BLaER1 treated with 17β-estradiol and CSF1 and Interleukin-3, amounts not matched to agents 10 nM and 100 nM (cell line): ENCODE measurements around the gene BRD1.
A peak's percentile ranks its signal among the peaks of the same experiment; 100 is the strongest.

Experiments
- H3K27ac ChIP-seq, 11 experiments: shearing (Covaris generic); formaldehyde crosslinking; 2 replicates each; pipeline ENCODE4 v1.8.1; 2022
- H3K27me3 ChIP-seq, 11 experiments: shearing (Covaris generic); formaldehyde crosslinking; 2 replicates each; pipeline ENCODE4 v1.8.1; 2022
- H3K36me3 ChIP-seq, 11 experiments: shearing (Covaris generic); formaldehyde crosslinking; 2 replicates each; pipeline ENCODE4 v1.8.1; 2022
- H3K4me1 ChIP-seq, 10 experiments: shearing (Covaris generic); formaldehyde crosslinking; 2 replicates each; pipeline ENCODE4 v1.8.1; 2022
- H3K4me2 ChIP-seq, 11 experiments: shearing (Covaris generic); formaldehyde crosslinking; 2 replicates each; pipeline ENCODE4 v1.8.1; 2022
- H3K4me3 ChIP-seq, 10 experiments: shearing (Covaris generic); formaldehyde crosslinking; 2 replicates each; pipeline ENCODE4 v1.8.1; 2022
- H3K9ac ChIP-seq, 11 experiments: shearing (Covaris generic); formaldehyde crosslinking; 2 replicates each; pipeline ENCODE4 v1.8.1; 2022
- H3K9me3 ChIP-seq, 11 experiments: shearing (Covaris generic); formaldehyde crosslinking; replicated peaks in 1 of 11; 2 replicates each; pipeline ENCODE4 v1.8.1; 2022
- H4K20me1 ChIP-seq, 11 experiments: shearing (Covaris generic); formaldehyde crosslinking; 2 replicates each; pipeline ENCODE4 v1.8.1; 2022
- Cebpa-rat ChIP-seq, 11 experiments: shearing (Covaris generic); IDR thresholded peaks; 2 replicates each; pipeline ENCODE4 v1.8.1; 2022

Gene BRD1

DNA sequence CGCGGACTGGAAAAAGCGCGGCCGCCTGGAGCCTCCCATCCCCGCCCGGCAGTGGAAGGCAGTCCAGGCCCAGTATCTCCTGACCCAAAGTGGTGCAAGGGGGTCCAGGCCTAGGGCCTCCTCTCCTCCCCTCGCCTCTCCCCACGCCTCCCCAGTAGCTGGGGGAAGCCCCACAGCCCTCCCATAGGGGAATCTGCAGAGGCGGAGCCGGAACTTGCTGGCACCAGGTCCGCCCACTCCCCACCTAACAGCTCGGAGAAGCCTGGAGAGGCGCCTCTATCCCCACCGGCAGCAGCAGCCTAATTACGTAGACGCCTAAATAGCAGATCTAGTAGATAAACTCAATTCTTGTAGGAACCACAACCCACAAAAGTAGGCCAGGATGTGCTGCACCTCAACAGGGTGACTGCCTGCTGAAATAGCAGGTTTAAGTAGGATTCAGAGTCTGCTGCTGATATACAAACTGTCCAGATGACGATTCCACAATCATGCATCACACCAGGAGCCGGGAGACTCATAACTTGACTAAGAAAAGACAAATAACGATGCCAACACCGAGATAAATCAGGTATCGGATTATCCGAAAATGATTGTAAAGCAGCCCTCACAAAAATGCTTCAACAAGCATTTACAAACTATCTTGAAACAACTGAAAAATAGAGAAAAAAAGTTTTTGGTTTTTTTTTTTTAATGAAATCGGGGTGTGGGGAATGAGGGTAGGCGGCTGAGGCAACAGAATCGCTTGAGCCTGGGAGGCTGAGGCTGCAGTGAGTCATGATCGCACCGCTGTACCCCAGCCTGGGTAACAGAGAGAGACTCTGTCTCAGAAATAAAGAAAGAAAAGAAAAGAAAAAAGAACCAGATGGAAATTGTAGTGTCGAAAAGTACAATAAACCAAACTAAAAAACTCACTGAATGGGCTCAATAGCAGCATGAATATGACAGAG lies 11.4 kb upstream of the BRD1 start:
- Histone ChIP-seq H3K4me3 (peak overlapping the region in 2 of 10 experiments; percentile 7 to 30; a peak in 1 of 20 replicates), H3K4me2 (peak overlapping the region; percentile 66 to 89 (median 79)), H3K9ac (peak overlapping the region in 6 of 11 experiments; percentile 14 to 44 (median 26); a peak in 8 of 22 replicates), H3K27me3 (0 out of 22 replicates have a peak, but pooled peaks cover 0 to 2% (median 0%) of the 10 kb centered on the region in 11 experiments), H3K9me3 (no peaks in the 10 kb centered on the region), H3K4me1 (peaks cover 10 to 28% (median 19%) of the 10 kb centered on the region in 10 experiments), H3K36me3 (no peaks in the 10 kb centered on the region), H3K27ac (peak overlapping the region in 2 of 11 experiments; percentile 23 to 41; a peak in 1 of 22 replicates), H4K20me1 (no peaks in the 10 kb centered on the region)
- no peak for TF ChIP-seq Cebpa-rat (IDR thresholded peaks at IDR 0.05)

- no peak overlapping the region for H3K4me3 ChIP-seq
- H4K20me1 ChIP-seq, result no peaks in the 10 kb centered on the region
- H3K36me3 ChIP-seq, result no peaks in the 10 kb centered on the region
- H3K27me3 ChIP-seq, result no peaks in the 10 kb centered on the region
- H3K9ac ChIP-seq, result no peak overlapping the region
- H3K27ac ChIP-seq, result no peak overlapping the region
- no peak for TF ChIP-seq Cebpa-rat (IDR thresholded peaks at IDR 0.05)
- H3K4me2 ChIP-seq, result no peak overlapping the region
- peaks cover 6 to 40% (median 19%) of the 10 kb centered on the region in 10 experiments for H3K4me1 ChIP-seq
- H3K9me3 ChIP-seq, result 0 out of 22 replicates have a peak, but pooled peaks cover 0 to 8% (median 0%) of the 10 kb centered on the region in 11 experiments
Observed at GRCh38 chr22:49833340-49834007, 5.8 kb upstream of the BRD1 start.

- Histone ChIP-seq H3K4me2 (peak overlapping the region in 8 of 11 experiments; percentile 4 to 76 (median 45); a peak in 14 of 22 replicates), H3K9me3 (0 out of 22 replicates have a peak, but pooled peaks cover 0 to 8% (median 0%) of the 10 kb centered on the region in 11 experiments), H4K20me1 (peaks cover 26 to 30% (median 29%) of the 10 kb centered on the region in 11 experiments), H3K9ac (no peak overlapping the region), H3K27me3 (no peaks in the 10 kb centered on the region), H3K4me3 (no peak overlapping the region), H3K4me1 (peaks cover 18 to 49% (median 34%) of the 10 kb centered on the region in 10 experiments), H3K27ac (0 out of 22 replicates have a peak overlapping the region, but pooled peaks of 1 of the 11 experiments have one; percentile 95), H3K36me3 (peaks cover 0 to 16% (median 13%) of the 10 kb centered on the region in 11 experiments; a peak in 20 of 22 replicates)
- TF ChIP-seq Cebpa-rat (IDR thresholded peaks at IDR 0.05), result no peak
Observed at GRCh38 chr22:49829044-49829853, 1.6 kb upstream of the BRD1 start.

GRCh38 chr22:49828599-49828965 lies 909 bp upstream of the BRD1 start:
- peak overlapping the region; percentile 73 to 99 (median 85); a peak in 20 of 22 replicates for H3K4me2 ChIP-seq
- H3K9ac ChIP-seq, result peak overlapping the region in 7 of 11 experiments; percentile 93 to 99 (median 98); a peak in 9 of 22 replicates
- 0 out of 22 replicates have a peak, but pooled peaks cover 0 to 8% (median 0%) of the 10 kb centered on the region in 11 experiments for H3K9me3 ChIP-seq
- TF ChIP-seq Cebpa-rat (IDR thresholded peaks at IDR 0.05), result no peak
- peaks cover 23 to 52% (median 41%) of the 10 kb centered on the region in 10 experiments for H3K4me1 ChIP-seq
- peaks cover 33 to 36% (median 36%) of the 10 kb centered on the region in 11 experiments for H4K20me1 ChIP-seq
- H3K36me3 ChIP-seq, result peaks cover 6 to 23% (median 20%) of the 10 kb centered on the region in 11 experiments
- H3K27me3 ChIP-seq, result no peaks in the 10 kb centered on the region
- no peak overlapping the region; a peak in 1 of 20 replicates for H3K4me3 ChIP-seq
- peak overlapping the region in 7 of 11 experiments; percentile 92 to 97 (median 94); a peak in 13 of 22 replicates for H3K27ac ChIP-seq

- peaks cover 45 to 49% (median 48%) of the 10 kb centered on the region in 11 experiments for H4K20me1 ChIP-seq
- H3K27ac ChIP-seq, result peak overlapping the region; percentile 92 to 97 (median 94)
- H3K9me3 ChIP-seq, result 0 out of 22 replicates have a peak, but pooled peaks cover 0 to 8% (median 0%) of the 10 kb centered on the region in 11 experiments
- H3K4me1 ChIP-seq, result peaks cover 25 to 64% (median 47%) of the 10 kb centered on the region in 10 experiments
- H3K27me3 ChIP-seq, result no peaks in the 10 kb centered on the region
- peaks cover 19 to 35% (median 32%) of the 10 kb centered on the region in 11 experiments for H3K36me3 ChIP-seq
- H3K4me3 ChIP-seq, result peak overlapping the region; percentile 65 to 98 (median 92)
- H3K4me2 ChIP-seq, result peak overlapping the region; percentile 89 to 99 (median 98); a peak in 21 of 22 replicates
- no peak for TF ChIP-seq Cebpa-rat (IDR thresholded peaks at IDR 0.05)
- H3K9ac ChIP-seq, result peak overlapping the region; percentile 93 to 99 (median 98)
Observed at GRCh38 chr22:49827271-49827852, 311 bp downstream of the BRD1 start.

- Histone ChIP-seq H3K9ac (peak overlapping the region; percentile 93 to 99 (median 98)), H4K20me1 (peaks cover 51 to 55% (median 54%) of the 10 kb centered on the region in 11 experiments), H3K4me3 (peak overlapping the region; percentile 65 to 98 (median 92)), H3K27ac (peak overlapping the region; percentile 92 to 97 (median 94)), H3K4me2 (peak overlapping the region; percentile 89 to 99 (median 98)), H3K4me1 (peaks cover 25 to 69% (median 49%) of the 10 kb centered on the region in 10 experiments), H3K27me3 (no peaks in the 10 kb centered on the region), H3K36me3 (peaks cover 25 to 41% (median 38%) of the 10 kb centered on the region in 11 experiments), H3K9me3 (0 out of 22 replicates have a peak, but pooled peaks cover 0 to 8% (median 0%) of the 10 kb centered on the region in 11 experiments)
- TF ChIP-seq Cebpa-rat (IDR thresholded peaks at IDR 0.05), result no peak
Observed at GRCh38 chr22:49826603-49827270, 936 bp downstream of the BRD1 start.

- Histone ChIP-seq H3K4me2 (peak overlapping the region; percentile 89 to 99 (median 98)), H3K36me3 (peaks cover 32 to 48% (median 45%) of the 10 kb centered on the region in 11 experiments), H4K20me1 (peaks cover 58 to 62% (median 61%) of the 10 kb centered on the region in 11 experiments), H3K27ac (peak overlapping the region; percentile 92 to 97 (median 94)), H3K27me3 (no peaks in the 10 kb centered on the region), H3K9ac (peak overlapping the region; percentile 93 to 99 (median 98)), H3K9me3 (0 out of 22 replicates have a peak, but pooled peaks cover 0 to 8% (median 0%) of the 10 kb centered on the region in 11 experiments), H3K4me1 (peaks cover 25 to 76% (median 51%) of the 10 kb centered on the region in 10 experiments), H3K4me3 (peak overlapping the region; percentile 65 to 98 (median 92))
- no peak for TF ChIP-seq Cebpa-rat (IDR thresholded peaks at IDR 0.05)
Observed at GRCh38 chr22:49825944-49826602, 1.6 kb downstream of the BRD1 start.
